Mucosa of descending colon (tissue), 3 donors: ENCODE measurements around the gene FN1. TPM values are rescaled to one million over a fixed set of nuclear protein-coding genes. Genes with fewer than 3 reads are reported as not detected.

Source experiments
- ATAC-seq: fragments of 200-7000 bp; cut with Tn5 transposase; one replicate; pipeline ENCODE4 v1.9.1; 2020; ENCODE audit warnings: mild to moderate bottlenecking, moderate library complexity
- DNase-seq, 3 donors: peaks; one replicate each; pipeline ENCODE4 v3.0.0-alpha.2; 2020
- H3K36me3 ChIP-seq: fragments of 200-600 bp; one replicate; pipeline ENCODE4 v1.8.0; 2021; ENCODE audit warnings: low read depth, mild to moderate bottlenecking
- H3K4me1 ChIP-seq: fragments of 200-600 bp; one replicate; pipeline ENCODE4 v1.8.0; 2021; ENCODE audit warnings: low read depth, mild to moderate bottlenecking
- H3K4me3 ChIP-seq: fragments of 200-600 bp; one replicate; pipeline ENCODE4 v1.8.0; 2021; ENCODE audit warnings: mild to moderate bottlenecking
- H3K9me3 ChIP-seq: fragments of 200-600 bp; one replicate; pipeline ENCODE4 v1.8.0; 2021; ENCODE audit warnings: mild to moderate bottlenecking
- CTCF ChIP-seq: fragments of 200-600 bp; IDR thresholded peaks from one replicate; pipeline ENCODE4 v1.8.0; 2022; ENCODE audit warnings: antibody characterized with exemption, mild to moderate bottlenecking
- intact Hi-C, 2 donors: fragments of 100-400 bp; cut with DNase I in 1 of 2; cut with micrococcal nuclease in 1 of 2; formaldehyde crosslinking; loops; one replicate each; pipeline versions ENCODE4 v1.11.0 to v1.11.1; 2022; cut with DNase I, micrococcal nuclease
- total RNA-seq, 3 donors: library from RNA; stranded (reverse); fragmentation: NEBNext Ultra II Directional in 2 of 3; extraction: Animal tissue kit (Norgen Biotek cat#: 25700) in 2 of 3; gene quantifications; one replicate each; pipeline versions ENCODE4 v1.2.1 to v1.2.4, GENCODE V29; 2021 to 2023
- donor health status: DM: no; HTN: no; CAD: no; lungs with moderate emphysema.
- donor health status: DM: no; HTN: no; CAD: no.
- donor health status: DM: no; HTN: yes; CAD: no.

FN1 gene
- total RNA-seq, 3 donors from 2014 or later, result 30.3 to 1,060 (median 208) TPM

DNA sequence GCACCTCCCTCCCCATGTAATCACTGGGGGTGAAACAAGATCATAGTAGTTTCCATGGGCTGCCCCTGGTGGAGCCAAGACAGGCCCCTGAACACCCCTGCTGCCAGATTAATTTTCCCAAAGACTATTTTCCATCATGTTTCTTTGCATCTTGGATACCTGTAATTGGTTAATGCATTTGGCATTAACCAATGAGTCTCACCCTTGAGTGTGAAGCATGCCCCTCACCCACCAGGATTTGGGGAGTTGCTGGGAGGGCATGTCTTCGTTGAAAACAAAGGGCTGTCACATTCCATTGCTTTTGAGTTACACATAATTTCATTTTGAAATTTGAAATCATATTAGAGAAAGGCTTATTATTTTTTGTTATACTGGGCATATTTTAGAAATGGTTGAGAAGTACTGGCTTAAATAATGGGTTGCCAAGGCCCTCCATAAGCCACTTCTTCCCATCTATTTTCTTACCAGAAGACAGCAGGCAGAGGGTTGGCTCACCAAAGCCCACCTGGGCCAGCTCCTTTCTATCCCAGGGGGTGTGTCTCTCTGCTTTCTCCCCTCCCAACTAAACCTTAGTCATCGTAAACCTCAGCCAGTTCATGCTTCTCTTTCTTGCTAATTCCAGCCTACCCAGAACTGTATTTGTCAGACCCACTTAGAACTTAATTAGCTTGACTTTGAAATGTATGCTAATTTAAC is 72.3 kb downstream of the FN1 start:
- Histone ChIP-seq H3K4me1 (no peaks in the 10 kb centered on the region), H3K36me3 (no peaks in the 10 kb centered on the region), H3K4me3 (no peak overlapping the region), H3K9me3 (no peaks in the 10 kb centered on the region)
- intact Hi-C loops, result no loop called here
- ATAC-seq, result no peak
- no peak for DNase-seq
- no peak for TF ChIP-seq CTCF

GRCh38 chr2:215363039-215363438 is 72.8 kb downstream of the FN1 start:
- no peak overlapping the region for H3K4me3 ChIP-seq
- no peaks in the 10 kb centered on the region for H3K36me3 ChIP-seq
- H3K4me1 ChIP-seq, result no peaks in the 10 kb centered on the region
- DNase-seq (no peak), ATAC-seq (no peak)
- no peak for TF ChIP-seq CTCF
- no peaks in the 10 kb centered on the region for H3K9me3 ChIP-seq
- intact Hi-C loops, result no loop called here

DNA sequence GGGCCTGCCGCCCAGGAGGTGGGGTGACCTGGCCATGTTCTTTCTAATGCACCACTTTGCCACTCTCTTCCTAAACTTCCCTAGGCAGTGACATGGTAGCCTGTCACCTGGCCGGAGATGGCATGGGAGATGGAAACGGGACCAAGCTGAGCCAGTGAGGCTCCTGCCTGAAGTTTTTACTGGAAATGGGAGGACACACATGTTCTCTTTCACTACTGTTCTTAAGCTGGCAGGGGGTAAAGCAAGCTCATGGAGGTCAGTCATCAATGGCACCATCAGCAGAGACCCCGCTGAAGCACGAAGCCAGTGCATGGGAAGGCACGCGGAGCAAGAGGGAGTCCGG is 73.3 kb downstream of the FN1 start:
- H3K4me1 ChIP-seq, result no peaks in the 10 kb centered on the region
- intact Hi-C loops, result no loop called here
- DNase-seq (no peak), ATAC-seq (no peak)
- H3K36me3 ChIP-seq, result no peaks in the 10 kb centered on the region
- H3K9me3 ChIP-seq, result no peaks in the 10 kb centered on the region
- TF ChIP-seq CTCF, result no peak
- H3K4me3 ChIP-seq, result no peak overlapping the region

DNA sequence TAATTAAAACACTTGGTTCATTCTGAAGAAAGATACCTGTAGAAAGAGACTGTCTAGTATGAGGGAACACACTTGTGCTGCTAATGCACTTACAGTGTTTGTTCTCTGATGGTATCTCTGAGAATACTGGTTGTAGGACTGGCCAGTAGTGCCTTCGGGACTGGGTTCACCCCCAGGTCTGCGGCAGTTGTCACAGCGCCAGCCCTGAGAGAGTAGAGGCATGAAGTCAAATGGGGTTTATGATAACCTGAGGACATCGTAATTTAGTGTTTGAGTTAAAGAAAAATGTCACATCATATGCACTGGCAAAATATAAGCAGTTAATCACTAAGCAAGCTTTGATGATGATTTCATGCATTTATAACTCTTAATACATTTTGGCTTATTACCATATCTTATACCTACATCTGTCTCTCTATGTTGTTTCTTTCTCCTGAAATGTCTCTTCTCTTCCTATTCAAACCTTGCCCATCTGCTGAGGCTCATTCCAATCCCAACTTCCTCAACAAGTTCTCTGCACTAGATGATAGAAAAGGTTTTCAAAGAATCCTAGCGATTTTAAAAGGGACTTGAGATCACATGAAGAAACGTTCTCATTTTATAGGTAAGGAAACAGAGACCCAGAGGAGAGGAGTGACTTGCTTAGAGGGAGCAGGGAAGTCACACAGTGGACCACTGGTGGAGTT is 73.8 kb downstream of the FN1 start:
- H3K4me3 ChIP-seq, result no peak overlapping the region
- ATAC-seq (no peak), DNase-seq (no peak)
- no peaks in the 10 kb centered on the region for H3K4me1 ChIP-seq
- H3K9me3 ChIP-seq, result no peaks in the 10 kb centered on the region
- intact Hi-C loops, result no loop called here
- H3K36me3 ChIP-seq, result no peaks in the 10 kb centered on the region
- no peak for TF ChIP-seq CTCF

DNA sequence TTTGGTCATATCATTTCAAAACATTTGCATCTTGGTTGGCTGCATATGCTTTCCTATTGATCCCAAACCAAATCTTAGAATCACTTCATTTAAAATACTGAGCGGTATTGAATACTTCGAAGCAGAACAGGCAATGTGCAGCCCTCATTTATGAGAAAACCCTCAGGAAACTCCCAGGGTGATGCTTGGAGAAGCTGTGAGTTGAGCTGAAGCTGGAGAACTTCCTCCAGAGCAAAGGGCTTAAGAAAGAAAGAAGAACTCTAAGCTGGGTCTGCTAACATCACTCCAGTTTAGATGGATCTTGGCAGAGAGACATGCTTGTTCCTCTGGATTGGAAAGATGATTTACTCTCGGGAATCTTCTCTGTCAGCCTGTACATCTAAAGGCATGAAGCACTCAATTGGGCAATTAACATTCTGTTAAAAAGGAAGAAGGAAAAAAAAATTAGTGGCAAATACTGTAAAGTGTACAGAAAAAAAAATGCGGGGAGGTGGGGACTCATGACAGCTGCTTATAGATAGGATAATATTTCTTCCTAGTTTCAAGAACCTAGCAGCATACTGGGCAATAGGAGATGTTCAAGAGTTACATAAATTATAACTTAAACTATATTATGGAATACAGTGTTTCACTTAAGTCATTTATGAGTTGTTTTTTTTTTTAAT is 74.5 kb downstream of the FN1 start:
- H3K9me3 ChIP-seq, result no peaks in the 10 kb centered on the region
- no peaks in the 10 kb centered on the region for H3K36me3 ChIP-seq
- H3K4me1 ChIP-seq, result no peaks in the 10 kb centered on the region
- intact Hi-C loops, result no loop called here
- ATAC-seq, result no peak
- H3K4me3 ChIP-seq, result no peak overlapping the region
- DNase-seq, result no peak
- TF ChIP-seq CTCF, result no peak
